SK-N-SH (cell line): ENCODE data around the gene KAT5. TPM values are rescaled to one million over a fixed set of nuclear protein-coding genes. Genes with fewer than 3 reads are reported as not detected.

ENCODE experiments used
- CTCF ChIA-PET: fragments of 300-600, 350-600 bp; formaldehyde crosslinking; extraction: SDS; loops from one replicate; lab custom pipeline; 2021; lab: Yijun Ruan, JAX
- POLR2A ChIA-PET: fragments of 350-600 bp; sonication (Branson Sonifier 250); formaldehyde crosslinking; extraction: SDS; loops from one replicate; lab custom pipeline; 2020; ENCODE audit warnings: antibody characterized with exemption, inconsistent platforms; lab: Yijun Ruan, JAX
- DNase-seq: peaks from one replicate; pipeline ENCODE4 v3.0.0; 2012
- H2AFZ ChIP-seq: fragments of 200-600 bp; sonication (generic); 2 replicates; pipeline ENCODE4 v1.8.1; 2016; ENCODE audit warnings: antibody characterized with exemption, mild to moderate bottlenecking, low read depth
- H3F3A ChIP-seq: fragments of 200-600 bp; sonication (generic); replicated peaks from 2 replicates; pipeline ENCODE3; 2016; ENCODE audit warnings: antibody characterized with exemption, mild to moderate bottlenecking; ENCODE audit not compliant: insufficient read depth
- H3K27ac ChIP-seq, 2 experiments: fragments of 200-500 bp in 1 of 2; fragments of 200-600 bp in 1 of 2; sonication (Bioruptor generic) in 1 of 2; sonication (generic), shearing (Covaris generic) in 1 of 2; 2 replicates each; pipeline versions ENCODE4 v1.5.1 to v1.6.1; 2014 to 2016; ENCODE audit warnings: low read depth in 2 of 2, inconsistent platforms in 1 of 2, low read length in 1 of 2, mild to moderate bottlenecking in 1 of 2, mixed read lengths in 1 of 2
- H3K27me3 ChIP-seq: fragments of 200-600 bp; sonication (generic), shearing (Covaris generic); 2 replicates; pipeline ENCODE4 v1.6.1; 2016; ENCODE audit warnings: mixed run types; ENCODE audit not compliant: insufficient read depth
- H3K36me3 ChIP-seq, 2 experiments: fragments of 200-500 bp in 1 of 2; fragments of 200-600 bp in 1 of 2; sonication (Bioruptor generic) in 1 of 2; sonication (generic) in 1 of 2; replicated peaks in 1 of 2; 2 replicates each; pipeline versions ENCODE3 to v1.5.1; 2014 to 2016; ENCODE audit warnings: low read length in 1 of 2, mild to moderate bottlenecking in 1 of 2; ENCODE audit not compliant: insufficient read depth in 2 of 2, control insufficient read depth in 1 of 2
- H3K4me1 ChIP-seq, 2 experiments: fragments of 200-500 bp in 1 of 2; fragments of 200-600 bp in 1 of 2; sonication (Bioruptor generic) in 1 of 2; sonication (generic), shearing (Covaris generic) in 1 of 2; 2 replicates each; pipeline versions ENCODE4 v1.5.1 to v1.6.1; 2014 to 2016; ENCODE audit warnings: low read depth in 1 of 2, low read length in 1 of 2, mixed run types in 1 of 2; ENCODE audit not compliant: insufficient read depth in 2 of 2, control insufficient read depth in 1 of 2
- H3K4me2 ChIP-seq: fragments of 200-600 bp; sonication (generic), shearing (Covaris generic); 2 replicates; pipeline ENCODE4 v1.6.1; 2017; ENCODE audit warnings: mixed run types
- H3K4me3 ChIP-seq, 2 experiments: fragments of 200-500 bp in 1 of 2; fragments of 200-600 bp in 1 of 2; sonication (Bioruptor generic) in 1 of 2; sonication (generic), shearing (Covaris generic) in 1 of 2; 2 replicates each; pipeline versions ENCODE4 v1.5.1 to v1.8.1; 2014 to 2016; ENCODE audit warnings: low read depth in 2 of 2, inconsistent platforms in 1 of 2, low read length in 1 of 2, mild to moderate bottlenecking in 1 of 2, mixed read lengths in 1 of 2, moderate library complexity in 1 of 2
- H3K79me2 ChIP-seq: fragments of 200-600 bp; sonication (generic); 2 replicates; pipeline ENCODE4 v1.8.1; 2017; ENCODE audit warnings: mild to moderate bottlenecking; ENCODE audit not compliant: insufficient read depth
- H3K9ac ChIP-seq: fragments of 200-600 bp; sonication (generic); 2 replicates; pipeline ENCODE4 v1.6.1; 2017; ENCODE audit warnings: mixed run types
- H3K9me2 ChIP-seq: fragments of 200-600 bp; sonication (generic); 2 replicates; pipeline ENCODE4 v1.6.1; 2017; ENCODE audit warnings: mixed run types
- H3K9me3 ChIP-seq: fragments of 200-600 bp; sonication (generic); 2 replicates; pipeline ENCODE4 v1.6.1; 2017; ENCODE audit warnings: mixed run types, mild to moderate bottlenecking, moderate library complexity
- H4K20me1 ChIP-seq: fragments of 200-600 bp; sonication (generic); 2 replicates; pipeline ENCODE4 v1.6.1; 2017; ENCODE audit warnings: mild to moderate bottlenecking, mixed run types; ENCODE audit not compliant: insufficient read depth
- EP300 ChIP-seq, 2 experiments: IDR thresholded peaks; 2 replicates each; pipeline versions ENCODE4 v1.4.0 to v1.6.1; 2012; ENCODE audit warnings: borderline replicate concordance in 1 of 2, low read depth in 1 of 2, low read length in 1 of 2
- EZH2phosphoT487 ChIP-seq: fragments of 200-600 bp; sonication (generic); IDR thresholded peaks from 2 replicates; pipeline ENCODE4 v1.6.1; 2017; ENCODE audit warnings: low read depth, mixed run types, mild to moderate bottlenecking, antibody characterized with exemption, moderate library complexity, borderline replicate concordance
- FOSL2 ChIP-seq: IDR thresholded peaks from 2 replicates; pipeline ENCODE4 v1.4.0; 2012; ENCODE audit warnings: low read depth, mild to moderate bottlenecking, moderate library complexity, borderline replicate concordance
- GABPA ChIP-seq: IDR thresholded peaks from 2 replicates; pipeline ENCODE4 v1.4.0; 2012; ENCODE audit warnings: low read depth, mild to moderate bottlenecking
- GATA2 ChIP-seq: sonication (generic); formaldehyde crosslinking; IDR thresholded peaks from 2 replicates; pipeline ENCODE4 v1.5.0; 2020; ENCODE audit warnings: mild to moderate bottlenecking, missing genetic modification reagents
- JUND ChIP-seq: IDR thresholded peaks from 2 replicates; pipeline ENCODE4 v1.4.0; 2012
- MXI1 ChIP-seq: IDR thresholded peaks from 2 replicates; pipeline ENCODE4 v1.6.1; 2012; ENCODE audit warnings: mild to moderate bottlenecking, low read depth, low read length, improper control_type of control experiment
- NRF1 ChIP-seq: IDR thresholded peaks from 2 replicates; pipeline ENCODE4 v1.6.1; 2012; ENCODE audit warnings: low read depth, mild to moderate bottlenecking, low read length
- POLR2AphosphoS5 ChIP-seq: IDR thresholded peaks from 2 replicates; pipeline ENCODE4 v1.6.1; 2012; ENCODE audit warnings: low read depth, low read length
- RAD21 ChIP-seq: IDR thresholded peaks from 2 replicates; pipeline ENCODE4 v1.6.1; 2012; ENCODE audit warnings: mild to moderate bottlenecking, low read length
- RCOR1 ChIP-seq: fragments of 150-350 bp; IDR thresholded peaks from 2 replicates; pipeline ENCODE4 v1.6.1; 2017; ENCODE audit warnings: antibody characterized with exemption, low read length
- RFX5 ChIP-seq: IDR thresholded peaks from 2 replicates; pipeline ENCODE4 v1.6.1; 2012; ENCODE audit warnings: mild to moderate bottlenecking, improper control_type of control experiment, low read length
- SMC3 ChIP-seq: IDR thresholded peaks from 2 replicates; pipeline ENCODE4 v1.6.1; 2012; ENCODE audit warnings: low read depth, low read length, improper control_type of control experiment
- TEAD4 ChIP-seq: IDR thresholded peaks from 2 replicates; pipeline ENCODE4 v1.4.0; 2012; ENCODE audit warnings: mild to moderate bottlenecking, borderline replicate concordance; ENCODE audit not compliant: insufficient read depth
- YY1 ChIP-seq: IDR thresholded peaks from 2 replicates; pipeline ENCODE4 v1.4.0; 2012; ENCODE audit warnings: low read depth, mild to moderate bottlenecking
- WGBS: methylation state at CpG from one replicate; pipeline ENCODE4 v1.1.6; 2017; ENCODE audit warnings: low lambda C conversion rate; 5-methylcytosine and 5-hydroxymethylcytosine counted together
- polyA plus RNA-seq, 3 experiments: library from polyadenylated mRNA; depleted of rRNA; stranded (reverse); fragments of >200 nt; gene quantifications; 2 replicates each; pipeline ENCODE4 v1.2.3, GENCODE V29; 2012
- TF ChIP-seq, protein P1 (sequence below): fragments of 150-350 bp; IDR thresholded peaks from 2 replicates; pipeline ENCODE4 v1.6.1; 2017; ENCODE audit warnings: antibody characterized with exemption, low read length, low read depth, borderline replicate concordance
- TF ChIP-seq, protein P2 (sequence below): fragments of 200-600 bp; sonication (generic); IDR thresholded peaks from 2 replicates; pipeline ENCODE4 v1.6.1; 2017; ENCODE audit warnings: antibody characterized with exemption, mild to moderate bottlenecking, moderate library complexity
- TF ChIP-seq, protein P3 (sequence below): IDR thresholded peaks from 2 replicates; pipeline ENCODE4 v1.4.0; 2012; ENCODE audit warnings: low read depth
- TF ChIP-seq, protein P4 (sequence below): IDR thresholded peaks from 2 replicates; pipeline ENCODE4 v1.4.0; 2012; ENCODE audit warnings: low read depth, borderline replicate concordance
- TF ChIP-seq, protein P5 (sequence below): fragments of 150-350 bp; IDR thresholded peaks from 2 replicates; pipeline ENCODE4 v1.6.1; 2016; ENCODE audit warnings: mild to moderate bottlenecking, low read depth, low read length

Gene KAT5
- polyA plus RNA-seq, 1 of the 3 experiments (the other 2 are of a cell fraction) = 51.9 TPM

DNA sequence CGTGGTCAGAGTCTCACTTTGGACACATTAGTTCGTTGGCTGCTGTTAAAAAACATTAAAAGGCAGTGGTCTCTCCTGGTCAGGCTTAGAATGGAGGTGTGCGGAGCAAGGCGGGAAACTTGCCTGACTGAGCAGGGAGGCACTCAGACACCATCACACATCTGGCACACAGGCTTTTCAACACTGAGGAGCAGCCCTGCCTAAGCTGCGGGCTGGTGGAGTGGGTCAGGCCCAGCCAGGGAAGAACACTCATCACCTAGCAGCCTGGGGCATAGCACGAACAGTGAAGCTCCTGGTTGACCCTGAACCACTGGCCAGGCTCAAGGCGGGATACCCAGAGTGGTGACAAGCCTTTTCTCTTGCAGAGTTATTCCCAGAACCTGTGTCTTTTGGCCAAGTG, 4.2 kb downstream of the KAT5 start:
- WGBS = 87% methylated on average over 6 of the region's 7 CpGs
- Histone ChIP-seq H3K36me3 (peaks cover 40 to 43% of the 10 kb centered on the region in 2 experiments), H3K9me2 (no peaks in the 10 kb centered on the region), H3K27me3 (no peaks in the 10 kb centered on the region), H3K9ac (no peak overlapping the region), H2AFZ (no peak overlapping the region), H3K4me3 (no peak overlapping the region), H3K79me2 (peaks cover 46% of the 10 kb centered on the region), H3F3A (no peaks in the 10 kb centered on the region), H3K4me2 (no peak overlapping the region), H3K27ac (no peak overlapping the region), H4K20me1 (peaks cover 17% of the 10 kb centered on the region; the same call in 1 of the 2 replicates), H3K9me3 (no peaks in the 10 kb centered on the region), H3K4me1 (peaks cover 13 to 26% of the 10 kb centered on the region in 2 experiments; a peak in 1 of 4 replicates)
- CTCF ChIA-PET = interaction anchor here (1.4 kb wide), 1 partner anchor 101 kb away, joined by 4 read pairs; no protein-coding TSS in a partner anchor
- POLR2A ChIA-PET = no interaction called here
- DNase-seq = no peak
- TF ChIP-seq, protein P1, sequence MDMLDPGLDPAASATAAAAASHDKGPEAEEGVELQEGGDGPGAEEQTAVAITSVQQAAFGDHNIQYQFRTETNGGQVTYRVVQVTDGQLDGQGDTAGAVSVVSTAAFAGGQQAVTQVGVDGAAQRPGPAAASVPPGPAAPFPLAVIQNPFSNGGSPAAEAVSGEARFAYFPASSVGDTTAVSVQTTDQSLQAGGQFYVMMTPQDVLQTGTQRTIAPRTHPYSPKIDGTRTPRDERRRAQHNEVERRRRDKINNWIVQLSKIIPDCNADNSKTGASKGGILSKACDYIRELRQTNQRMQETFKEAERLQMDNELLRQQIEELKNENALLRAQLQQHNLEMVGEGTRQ = no peak
- TF ChIP-seq GATA2 (CRISPR knock-in tag) (no peak), JUND (no peak), RCOR1 (no peak), EP300 (IDR thresholded peaks at IDR 0.05; ENCODE audit: borderline replicate concordance in 1 of 2, low read depth in 1 of 2, low read length in 1 of 2) (no peak), RFX5 (no peak), EZH2phosphoT487 (no peak), NRF1 (no peak), GABPA (no peak), FOSL2 (no peak), SMC3 (no peak), MXI1 (no peak), TEAD4 (no peak), RAD21 (no peak), YY1 (no peak), POLR2AphosphoS5 (no peak)
- TF ChIP-seq, protein P2, sequence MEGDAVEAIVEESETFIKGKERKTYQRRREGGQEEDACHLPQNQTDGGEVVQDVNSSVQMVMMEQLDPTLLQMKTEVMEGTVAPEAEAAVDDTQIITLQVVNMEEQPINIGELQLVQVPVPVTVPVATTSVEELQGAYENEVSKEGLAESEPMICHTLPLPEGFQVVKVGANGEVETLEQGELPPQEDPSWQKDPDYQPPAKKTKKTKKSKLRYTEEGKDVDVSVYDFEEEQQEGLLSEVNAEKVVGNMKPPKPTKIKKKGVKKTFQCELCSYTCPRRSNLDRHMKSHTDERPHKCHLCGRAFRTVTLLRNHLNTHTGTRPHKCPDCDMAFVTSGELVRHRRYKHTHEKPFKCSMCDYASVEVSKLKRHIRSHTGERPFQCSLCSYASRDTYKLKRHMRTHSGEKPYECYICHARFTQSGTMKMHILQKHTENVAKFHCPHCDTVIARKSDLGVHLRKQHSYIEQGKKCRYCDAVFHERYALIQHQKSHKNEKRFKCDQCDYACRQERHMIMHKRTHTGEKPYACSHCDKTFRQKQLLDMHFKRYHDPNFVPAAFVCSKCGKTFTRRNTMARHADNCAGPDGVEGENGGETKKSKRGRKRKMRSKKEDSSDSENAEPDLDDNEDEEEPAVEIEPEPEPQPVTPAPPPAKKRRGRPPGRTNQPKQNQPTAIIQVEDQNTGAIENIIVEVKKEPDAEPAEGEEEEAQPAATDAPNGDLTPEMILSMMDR = no peak
- TF ChIP-seq, protein P3, sequence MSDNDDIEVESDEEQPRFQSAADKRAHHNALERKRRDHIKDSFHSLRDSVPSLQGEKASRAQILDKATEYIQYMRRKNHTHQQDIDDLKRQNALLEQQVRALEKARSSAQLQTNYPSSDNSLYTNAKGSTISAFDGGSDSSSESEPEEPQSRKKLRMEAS = no peak
- TF ChIP-seq, protein P4, sequence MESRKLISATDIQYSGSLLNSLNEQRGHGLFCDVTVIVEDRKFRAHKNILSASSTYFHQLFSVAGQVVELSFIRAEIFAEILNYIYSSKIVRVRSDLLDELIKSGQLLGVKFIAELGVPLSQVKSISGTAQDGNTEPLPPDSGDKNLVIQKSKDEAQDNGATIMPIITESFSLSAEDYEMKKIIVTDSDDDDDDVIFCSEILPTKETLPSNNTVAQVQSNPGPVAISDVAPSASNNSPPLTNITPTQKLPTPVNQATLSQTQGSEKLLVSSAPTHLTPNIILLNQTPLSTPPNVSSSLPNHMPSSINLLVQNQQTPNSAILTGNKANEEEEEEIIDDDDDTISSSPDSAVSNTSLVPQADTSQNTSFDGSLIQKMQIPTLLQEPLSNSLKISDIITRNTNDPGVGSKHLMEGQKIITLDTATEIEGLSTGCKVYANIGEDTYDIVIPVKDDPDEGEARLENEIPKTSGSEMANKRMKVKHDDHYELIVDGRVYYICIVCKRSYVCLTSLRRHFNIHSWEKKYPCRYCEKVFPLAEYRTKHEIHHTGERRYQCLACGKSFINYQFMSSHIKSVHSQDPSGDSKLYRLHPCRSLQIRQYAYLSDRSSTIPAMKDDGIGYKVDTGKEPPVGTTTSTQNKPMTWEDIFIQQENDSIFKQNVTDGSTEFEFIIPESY = no peak
- TF ChIP-seq, protein P5, sequence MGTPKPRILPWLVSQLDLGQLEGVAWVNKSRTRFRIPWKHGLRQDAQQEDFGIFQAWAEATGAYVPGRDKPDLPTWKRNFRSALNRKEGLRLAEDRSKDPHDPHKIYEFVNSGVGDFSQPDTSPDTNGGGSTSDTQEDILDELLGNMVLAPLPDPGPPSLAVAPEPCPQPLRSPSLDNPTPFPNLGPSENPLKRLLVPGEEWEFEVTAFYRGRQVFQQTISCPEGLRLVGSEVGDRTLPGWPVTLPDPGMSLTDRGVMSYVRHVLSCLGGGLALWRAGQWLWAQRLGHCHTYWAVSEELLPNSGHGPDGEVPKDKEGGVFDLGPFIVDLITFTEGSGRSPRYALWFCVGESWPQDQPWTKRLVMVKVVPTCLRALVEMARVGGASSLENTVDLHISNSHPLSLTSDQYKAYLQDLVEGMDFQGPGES = no peak
